H54 (cell line): Measurements from ENCODE around the gene SETSIP.
"Not testable (repeated sequence)": the region's sequence is repeated elsewhere in the genome, so short reads cannot be mapped to it uniquely, and the experiment has no call there.

Source experiments
- DNase-seq: peaks from one replicate; pipeline ENCODE4 v3.0.0; 2011; ENCODE audit warnings: low spot score, mixed read lengths; ENCODE audit not compliant: insufficient read length
- FAIRE-seq: peaks from 3 replicates; lab custom pipeline; 2011; peaks lifted over from hg19 to GRCh38; lab: Jason Lieb, UNC
- POLR2A ChIP-seq: IDR thresholded peaks from 2 replicates; pipeline ENCODE4 v1.6.1; 2011; ENCODE audit warnings: low read depth, mild to moderate bottlenecking, low read length

The SETSIP gene

GRCh38 chr1:92031281-92032110 is 43.7 kb downstream of the SETSIP start:
- no peak for TF ChIP-seq POLR2A
- no peak for FAIRE-seq
- DNase-seq = no peak

GRCh38 chr1:92030656-92031107 is 44.5 kb downstream of the SETSIP start:
- FAIRE-seq = peak; percentile 85
- DNase-seq = peak; percentile 19
- TF ChIP-seq POLR2A = no peak

- DNase-seq = no peak
- no peak for TF ChIP-seq POLR2A
- FAIRE-seq = no peak
These were observed 45.8 kb downstream of the SETSIP start for GRCh38 chr1:92029241-92029922.

GRCh38 chr1:92026806-92027205 is 48.4 kb downstream of the SETSIP start:
- FAIRE-seq (no peak), DNase-seq (no peak)
- TF ChIP-seq POLR2A = no peak

- FAIRE-seq, DNase-seq: not testable (repeated sequence)
These were observed 49.2 kb downstream of the SETSIP start for GRCh38 chr1:92026042-92026441.
